ENCODE results near the gene POU2F1. TPM values are rescaled to one million over a fixed set of nuclear protein-coding genes. Genes with fewer than 3 reads are reported as not detected.

Gene POU2F1
- 17.2 and 43.2 TPM in 2 replicates for total RNA-seq (2014; rRNA removed; shearing (Covaris generic); ENCODE audit: low replicate concordance)

- Histone ChIP-seq H3K4me3 (ENCODE audit: low read length) (peak within 1 kb of the TSS; percentile 82), H3K9ac (ENCODE audit: low read length) (peak within 1 kb of the TSS; percentile 92), H3K4me2 (ENCODE audit: low read depth, low read length, poor library complexity, severe bottlenecking) (peak within 1 kb of the TSS; percentile 100), H3K36me3 (ENCODE audit: insufficient read depth, low read length) (no peaks in the 10 kb centered on the region), H4K20me1 (ENCODE audit: insufficient read depth, low read depth, low read length) (no peaks in the 10 kb centered on the region; the same call in 1 of the 2 replicates), H3K27me3 (ENCODE audit: low read length) (no peaks in the 10 kb centered on the region), H3K4me1 (ENCODE audit: low read length) (peaks cover 46% of the 10 kb centered on the region), H3K79me2 (ENCODE audit: low read length) (peaks cover 32% of the 10 kb centered on the region), H3K9me2 (replicated peaks; ENCODE audit: insufficient read depth, low read length) (no peaks in the 10 kb centered on the region), H2AFZ (ENCODE audit: low read length) (0 out of 2 replicates have a peak within 1 kb of the TSS, but pooled peaks have one; percentile 80), H3K27ac (ENCODE audit: low read length) (peak within 1 kb of the TSS; percentile 95), H3K9me3 (ENCODE audit: low read length) (no peaks in the 10 kb centered on the region)
- peak; percentile 99 for DNase-seq
Observed at GRCh38 chr1:167220537-167221125, at the start of gene POU2F1. Gene POU2F1, plus strand, starts transcription at chr1:167220886. Its CDS starts 12 bp downstream, at chr1:167220898.

GRCh38 chr1:167171286-167171929, 49.3 kb upstream of the POU2F1 start:
- H3K4me1 ChIP-seq (ENCODE audit: low read length) = no peaks in the 10 kb centered on the region

GRCh38 chr1:167173516-167174184, 47.0 kb upstream of the POU2F1 start:
- Histone ChIP-seq H3K4me1 (ENCODE audit: low read length) (no peaks in the 10 kb centered on the region), H3K79me2 (ENCODE audit: low read length) (no peaks in the 10 kb centered on the region), H3K9ac (ENCODE audit: low read length) (no peak overlapping the region), H3K9me3 (ENCODE audit: low read length) (no peaks in the 10 kb centered on the region), H3K27ac (ENCODE audit: low read length) (no peak overlapping the region), H3K27me3 (ENCODE audit: low read length) (no peaks in the 10 kb centered on the region), H3K9me2 (replicated peaks; ENCODE audit: insufficient read depth, low read length) (no peaks in the 10 kb centered on the region), H4K20me1 (ENCODE audit: insufficient read depth, low read depth, low read length) (no peaks in the 10 kb centered on the region), H3K4me3 (ENCODE audit: low read length) (no peak overlapping the region), H3K36me3 (ENCODE audit: insufficient read depth, low read length) (no peaks in the 10 kb centered on the region), H2AFZ (ENCODE audit: low read length) (no peak overlapping the region), H3K4me2 (ENCODE audit: low read depth, low read length, poor library complexity, severe bottlenecking) (no peak overlapping the region)
- no peak for DNase-seq

More at GRCh38 chr1:167171286-167171929, 49.3 kb upstream of the POU2F1 start:
- Histone ChIP-seq H3K4me2 (ENCODE audit: low read depth, low read length, poor library complexity, severe bottlenecking) (no peak overlapping the region), H3K9ac (ENCODE audit: low read length) (no peak overlapping the region), H3K9me3 (ENCODE audit: low read length) (no peaks in the 10 kb centered on the region), H2AFZ (ENCODE audit: low read length) (no peak overlapping the region), H3K27me3 (ENCODE audit: low read length) (no peaks in the 10 kb centered on the region), H4K20me1 (ENCODE audit: insufficient read depth, low read depth, low read length) (no peaks in the 10 kb centered on the region), H3K36me3 (ENCODE audit: insufficient read depth, low read length) (no peaks in the 10 kb centered on the region), H3K9me2 (replicated peaks; ENCODE audit: insufficient read depth, low read length) (no peaks in the 10 kb centered on the region), H3K79me2 (ENCODE audit: low read length) (no peaks in the 10 kb centered on the region), H3K4me3 (ENCODE audit: low read length) (no peak overlapping the region), H3K27ac (ENCODE audit: low read length) (no peak overlapping the region)
- DNase-seq = no peak

GRCh38 chr1:167175901-167176300, 44.8 kb upstream of the POU2F1 start:
- Histone ChIP-seq H3K27ac (ENCODE audit: low read length) (no peak overlapping the region), H3K4me1 (ENCODE audit: low read length) (no peaks in the 10 kb centered on the region), H3K4me3 (ENCODE audit: low read length) (no peak overlapping the region), H2AFZ (ENCODE audit: low read length) (no peak overlapping the region), H3K9me2 (replicated peaks; ENCODE audit: insufficient read depth, low read length) (no peaks in the 10 kb centered on the region), H3K4me2 (ENCODE audit: low read depth, low read length, poor library complexity, severe bottlenecking) (no peak overlapping the region), H3K9ac (ENCODE audit: low read length) (no peak overlapping the region), H3K79me2 (ENCODE audit: low read length) (no peaks in the 10 kb centered on the region), H4K20me1 (ENCODE audit: insufficient read depth, low read depth, low read length) (no peaks in the 10 kb centered on the region), H3K27me3 (ENCODE audit: low read length) (no peaks in the 10 kb centered on the region), H3K9me3 (ENCODE audit: low read length) (no peaks in the 10 kb centered on the region), H3K36me3 (ENCODE audit: insufficient read depth, low read length) (no peaks in the 10 kb centered on the region)
- DNase-seq = no peak

GRCh38 chr1:167178831-167179230, 41.9 kb upstream of the POU2F1 start:
- H3K9ac ChIP-seq (ENCODE audit: low read length) = no peak overlapping the region
- no peak overlapping the region for H3K4me3 ChIP-seq (ENCODE audit: low read length)

GRCh38 chr1:167182571-167183320, 37.9 kb upstream of the POU2F1 start:
- Histone ChIP-seq H3K4me2 (ENCODE audit: low read depth, low read length, poor library complexity, severe bottlenecking) (no peak overlapping the region), H3K27ac (ENCODE audit: low read length) (no peak overlapping the region), H3K4me3 (ENCODE audit: low read length) (no peak overlapping the region), H3K27me3 (ENCODE audit: low read length) (no peaks in the 10 kb centered on the region), H3K9ac (ENCODE audit: low read length) (no peak overlapping the region), H3K79me2 (ENCODE audit: low read length) (no peaks in the 10 kb centered on the region), H2AFZ (ENCODE audit: low read length) (no peak overlapping the region), H3K4me1 (ENCODE audit: low read length) (no peaks in the 10 kb centered on the region), H3K9me3 (ENCODE audit: low read length) (no peaks in the 10 kb centered on the region), H3K9me2 (replicated peaks; ENCODE audit: insufficient read depth, low read length) (no peaks in the 10 kb centered on the region), H3K36me3 (ENCODE audit: insufficient read depth, low read length) (no peaks in the 10 kb centered on the region), H4K20me1 (ENCODE audit: insufficient read depth, low read depth, low read length) (no peaks in the 10 kb centered on the region)
- no peak for DNase-seq

More at GRCh38 chr1:167178831-167179230, 41.9 kb upstream of the POU2F1 start:
- no peak for DNase-seq
- no peak overlapping the region for H2AFZ ChIP-seq (ENCODE audit: low read length)
- no peaks in the 10 kb centered on the region for H4K20me1 ChIP-seq (ENCODE audit: insufficient read depth, low read depth, low read length)
- no peaks in the 10 kb centered on the region for H3K36me3 ChIP-seq (ENCODE audit: insufficient read depth, low read length)
- no peaks in the 10 kb centered on the region for H3K4me1 ChIP-seq (ENCODE audit: low read length)
- H3K79me2 ChIP-seq (ENCODE audit: low read length) = no peaks in the 10 kb centered on the region
- no peaks in the 10 kb centered on the region for H3K9me2 ChIP-seq (replicated peaks; ENCODE audit: insufficient read depth, low read length)
- H3K9me3 ChIP-seq (ENCODE audit: low read length) = no peaks in the 10 kb centered on the region
- H3K27ac ChIP-seq (ENCODE audit: low read length) = no peak overlapping the region
- no peaks in the 10 kb centered on the region for H3K27me3 ChIP-seq (ENCODE audit: low read length)
- no peak overlapping the region for H3K4me2 ChIP-seq (ENCODE audit: low read depth, low read length, poor library complexity, severe bottlenecking)

GRCh38 chr1:167184081-167184480, 36.6 kb upstream of the POU2F1 start:
- Histone ChIP-seq H4K20me1 (ENCODE audit: insufficient read depth, low read depth, low read length) (no peaks in the 10 kb centered on the region), H3K9ac (ENCODE audit: low read length) (no peak overlapping the region), H3K79me2 (ENCODE audit: low read length) (no peaks in the 10 kb centered on the region), H3K9me3 (ENCODE audit: low read length) (no peaks in the 10 kb centered on the region), H2AFZ (ENCODE audit: low read length) (no peak overlapping the region), H3K9me2 (replicated peaks; ENCODE audit: insufficient read depth, low read length) (no peaks in the 10 kb centered on the region), H3K4me1 (ENCODE audit: low read length) (no peaks in the 10 kb centered on the region), H3K27me3 (ENCODE audit: low read length) (no peaks in the 10 kb centered on the region), H3K4me3 (ENCODE audit: low read length) (no peak overlapping the region), H3K4me2 (ENCODE audit: low read depth, low read length, poor library complexity, severe bottlenecking) (no peak overlapping the region), H3K36me3 (ENCODE audit: insufficient read depth, low read length) (no peaks in the 10 kb centered on the region), H3K27ac (ENCODE audit: low read length) (no peak overlapping the region)
- no peak for DNase-seq

- Histone ChIP-seq H3K36me3 (ENCODE audit: insufficient read depth, low read length) (no peaks in the 10 kb centered on the region), H3K9me2 (replicated peaks; ENCODE audit: insufficient read depth, low read length) (no peaks in the 10 kb centered on the region), H3K79me2 (ENCODE audit: low read length) (no peaks in the 10 kb centered on the region), H3K4me1 (ENCODE audit: low read length) (no peaks in the 10 kb centered on the region), H3K27ac (ENCODE audit: low read length) (no peak overlapping the region), H3K9ac (ENCODE audit: low read length) (no peak overlapping the region), H4K20me1 (ENCODE audit: insufficient read depth, low read depth, low read length) (no peaks in the 10 kb centered on the region), H3K9me3 (ENCODE audit: low read length) (no peaks in the 10 kb centered on the region), H3K27me3 (ENCODE audit: low read length) (no peaks in the 10 kb centered on the region), H2AFZ (ENCODE audit: low read length) (no peak overlapping the region), H3K4me3 (ENCODE audit: low read length) (no peak overlapping the region), H3K4me2 (ENCODE audit: low read depth, low read length, poor library complexity, severe bottlenecking) (no peak overlapping the region)
- no peak for DNase-seq
Observed at GRCh38 chr1:167185062-167185461, 35.6 kb upstream of the POU2F1 start.

Data from Karpas-422 (cell line).